Measurements from ENCODE around the gene ZNF141. TPM values are rescaled to one million over a fixed set of nuclear protein-coding genes. Genes with fewer than 3 reads are reported as not detected.

The ZNF141 gene
- total and polyA plus RNA-seq, 2 of the 8 experiments (the other 6 are each of a cell fraction or from before 2014, with no cell fraction given): 8.5 to 50.8 TPM

DNA sequence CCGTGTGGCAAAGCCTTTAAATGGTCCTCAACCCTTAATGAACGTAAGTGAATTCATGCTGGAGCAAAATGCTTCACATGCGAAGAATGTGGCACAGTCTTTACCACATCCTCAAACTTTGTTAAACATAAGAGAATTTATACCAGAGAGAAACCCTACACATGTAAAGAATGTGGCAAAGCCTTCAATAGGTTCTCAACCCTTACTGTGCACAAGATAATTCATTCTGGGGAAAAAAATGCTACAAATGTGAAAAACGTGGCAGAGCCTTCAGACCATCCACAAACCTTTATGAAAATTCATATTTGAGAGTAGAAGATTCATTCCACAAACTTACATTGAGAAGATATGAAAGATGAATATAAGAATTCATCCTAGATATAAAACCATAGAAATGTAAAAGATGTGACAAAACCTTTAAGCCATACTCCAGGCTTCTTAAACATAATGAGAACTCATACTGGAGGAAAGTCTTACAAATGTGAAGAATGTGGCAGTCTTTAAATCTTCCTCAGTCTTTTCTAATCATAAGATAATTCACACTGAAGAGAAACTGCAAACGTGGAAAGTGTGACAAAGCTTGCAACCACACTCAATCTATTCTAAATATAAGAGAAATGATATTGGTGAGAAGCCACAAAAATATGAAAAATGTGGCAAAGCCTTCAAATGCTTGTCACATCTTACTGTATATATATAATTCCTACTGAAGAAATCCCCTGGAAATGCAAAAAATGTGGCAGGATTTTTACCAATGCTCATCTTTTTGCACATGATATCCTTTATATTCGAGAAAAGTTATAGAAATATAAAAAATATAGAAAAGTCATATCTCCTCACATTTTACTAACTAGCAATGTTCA, 36.9 kb downstream of the ZNF141 start (continued):
- TF ChIP-seq CHD7 (IDR thresholded peaks at IDR 0.05; ENCODE audit: insufficient replicate concordance, low read length): no peak

Measured in H1 (cell line).